Measurements from ENCODE around the gene SELENBP1.

SELENBP1 gene

GRCh38 chr1:151369621-151370048, 2.9 kb downstream of the SELENBP1 start:
- no peak for DNase-seq
- WGBS (ENCODE audit: insufficient coverage) = 99% methylated on average over 11 of the region's 15 CpGs
- Histone ChIP-seq H3K4me3 (ENCODE audit: control insufficient read depth in 1 of 7, extremely low read depth in 1 of 7, insufficient read depth in 4 of 7, low read depth in 2 of 7, low read length in 6 of 7) (no peak overlapping the region), H3K27ac (ENCODE audit: insufficient read depth in 1 of 2, low read depth in 1 of 2, low read length in 2 of 2, poor library complexity in 1 of 2, severe bottlenecking in 2 of 2) (no peak overlapping the region), H3K4me1 (ENCODE audit: control extremely low read depth in 1 of 4, control insufficient read depth in 4 of 4, insufficient read depth in 4 of 4, low read length in 3 of 4) (peaks cover 0 to 27% (median 20%) of the 10 kb centered on the region in 4 experiments), H3K9me3 (ENCODE audit: control extremely low read depth in 1 of 5, control insufficient read depth in 4 of 5, insufficient read depth in 2 of 5, low read depth in 1 of 5, low read length in 4 of 5) (no peaks in the 10 kb centered on the region), H3K27me3 (replicated peaks in 2 of 5; ENCODE audit: control insufficient read depth in 4 of 5, insufficient read depth in 5 of 5, low read length in 4 of 5) (no peaks in the 10 kb centered on the region), H3K36me3 (ENCODE audit: control insufficient read depth in 4 of 4, insufficient read depth in 4 of 4, low read length in 3 of 4) (no peaks in the 10 kb centered on the region)
- CTCF ChIA-PET = interaction anchor here (1.2 to 7.4 kb wide), 3 partner anchors 13 to 28 kb away, joined by 3 to 39 read pairs (median 3); no protein-coding TSS in a partner anchor
- POLR2A ChIA-PET = no interaction called here

GRCh38 chr1:151369302-151369610, 3.2 kb downstream of the SELENBP1 start:
- WGBS (ENCODE audit: insufficient coverage) = 98% methylated on average over 6 of the region's 7 CpGs
- Histone ChIP-seq H3K36me3 (ENCODE audit: control insufficient read depth in 4 of 4, insufficient read depth in 4 of 4, low read length in 3 of 4) (no peaks in the 10 kb centered on the region), H3K4me1 (ENCODE audit: control extremely low read depth in 1 of 4, control insufficient read depth in 4 of 4, insufficient read depth in 4 of 4, low read length in 3 of 4) (peaks cover 0 to 27% (median 20%) of the 10 kb centered on the region in 4 experiments), H3K4me3 (ENCODE audit: control insufficient read depth in 1 of 7, extremely low read depth in 1 of 7, insufficient read depth in 4 of 7, low read depth in 2 of 7, low read length in 6 of 7) (no peak overlapping the region), H3K27me3 (replicated peaks in 2 of 5; ENCODE audit: control insufficient read depth in 4 of 5, insufficient read depth in 5 of 5, low read length in 4 of 5) (no peaks in the 10 kb centered on the region), H3K27ac (ENCODE audit: insufficient read depth in 1 of 2, low read depth in 1 of 2, low read length in 2 of 2, poor library complexity in 1 of 2, severe bottlenecking in 2 of 2) (no peak overlapping the region), H3K9me3 (ENCODE audit: control extremely low read depth in 1 of 5, control insufficient read depth in 4 of 5, insufficient read depth in 2 of 5, low read depth in 1 of 5, low read length in 4 of 5) (no peaks in the 10 kb centered on the region)
- DNase-seq = no peak
- ChIA-PET CTCF (interaction anchor here (0.9 to 7.4 kb wide), 5 partner anchors 11 to 28 kb away, joined by 3 to 39 read pairs (median 3); no protein-coding TSS in a partner anchor), POLR2A (no interaction called here)

- POLR2A ChIA-PET = no interaction called here
- no peaks in the 10 kb centered on the region for H3K9me3 ChIP-seq (ENCODE audit: control extremely low read depth in 1 of 5, control insufficient read depth in 4 of 5, insufficient read depth in 2 of 5, low read depth in 1 of 5, low read length in 4 of 5)
- DNase-seq = no peak
- CTCF ChIA-PET = interaction anchor here (0.9 to 7.4 kb wide), 5 partner anchors 11 to 29 kb away, joined by 3 to 39 read pairs (median 3); no protein-coding TSS in a partner anchor
- H3K4me3 ChIP-seq (ENCODE audit: control insufficient read depth in 1 of 7, extremely low read depth in 1 of 7, insufficient read depth in 4 of 7, low read depth in 2 of 7, low read length in 6 of 7) = no peak overlapping the region
- H3K27ac ChIP-seq (ENCODE audit: insufficient read depth in 1 of 2, low read depth in 1 of 2, low read length in 2 of 2, poor library complexity in 1 of 2, severe bottlenecking in 2 of 2) = no peak overlapping the region
- no peaks in the 10 kb centered on the region for H3K36me3 ChIP-seq (ENCODE audit: control insufficient read depth in 4 of 4, insufficient read depth in 4 of 4, low read length in 3 of 4)
- no peaks in the 10 kb centered on the region for H3K27me3 ChIP-seq (replicated peaks in 2 of 5; ENCODE audit: control insufficient read depth in 4 of 5, insufficient read depth in 5 of 5, low read length in 4 of 5)
- 96% methylated on average over 16 of the region's 20 CpGs for WGBS (ENCODE audit: insufficient coverage)
- H3K4me1 ChIP-seq (ENCODE audit: control extremely low read depth in 1 of 4, control insufficient read depth in 4 of 4, insufficient read depth in 4 of 4, low read length in 3 of 4) = peaks cover 0 to 27% (median 18%) of the 10 kb centered on the region in 4 experiments
These were observed 3.9 kb downstream of the SELENBP1 start for GRCh38 chr1:151368393-151369301.

GRCh38 chr1:151367658-151368392, 4.7 kb downstream of the SELENBP1 start:
- ChIA-PET POLR2A (interaction anchor here (0.6 kb wide), 1 partner anchor 15 kb away, joined by 3 read pairs; no protein-coding TSS in a partner anchor), CTCF (interaction anchor here (1.8 to 7.4 kb wide), 2 partner anchors 17 to 27 kb away, joined by 7 to 39 read pairs; no protein-coding TSS in a partner anchor)
- no peaks in the 10 kb centered on the region for H3K36me3 ChIP-seq (ENCODE audit: control insufficient read depth in 4 of 4, insufficient read depth in 4 of 4, low read length in 3 of 4)
- 96% methylated on average over 7 of the region's 8 CpGs for WGBS (ENCODE audit: insufficient coverage)
- no peaks in the 10 kb centered on the region for H3K27me3 ChIP-seq (replicated peaks in 2 of 5; ENCODE audit: control insufficient read depth in 4 of 5, insufficient read depth in 5 of 5, low read length in 4 of 5)
- DNase-seq = no peak
- no peak overlapping the region for H3K27ac ChIP-seq (ENCODE audit: insufficient read depth in 1 of 2, low read depth in 1 of 2, low read length in 2 of 2, poor library complexity in 1 of 2, severe bottlenecking in 2 of 2)
- H3K4me1 ChIP-seq (ENCODE audit: control extremely low read depth in 1 of 4, control insufficient read depth in 4 of 4, insufficient read depth in 4 of 4, low read length in 3 of 4) = peaks cover 0 to 27% (median 17%) of the 10 kb centered on the region in 4 experiments
- H3K9me3 ChIP-seq (ENCODE audit: control extremely low read depth in 1 of 5, control insufficient read depth in 4 of 5, insufficient read depth in 2 of 5, low read depth in 1 of 5, low read length in 4 of 5) = peaks cover 0 to 2% (median 1%) of the 10 kb centered on the region in 5 experiments
- H3K4me3 ChIP-seq (ENCODE audit: control insufficient read depth in 1 of 7, extremely low read depth in 1 of 7, insufficient read depth in 4 of 7, low read depth in 2 of 7, low read length in 6 of 7) = no peak overlapping the region

- Histone ChIP-seq H3K4me1 (ENCODE audit: control extremely low read depth in 1 of 4, control insufficient read depth in 4 of 4, insufficient read depth in 4 of 4, low read length in 3 of 4) (peaks cover 0 to 8% (median 6%) of the 10 kb centered on the region in 4 experiments), H3K27ac (ENCODE audit: insufficient read depth in 1 of 2, low read depth in 1 of 2, low read length in 2 of 2, poor library complexity in 1 of 2, severe bottlenecking in 2 of 2) (no peak overlapping the region), H3K9me3 (ENCODE audit: control extremely low read depth in 1 of 5, control insufficient read depth in 4 of 5, insufficient read depth in 2 of 5, low read depth in 1 of 5, low read length in 4 of 5) (peaks cover 0 to 10% (median 6%) of the 10 kb centered on the region in 5 experiments), H3K27me3 (replicated peaks in 2 of 5; ENCODE audit: control insufficient read depth in 4 of 5, insufficient read depth in 5 of 5, low read length in 4 of 5) (no peaks in the 10 kb centered on the region), H3K36me3 (ENCODE audit: control insufficient read depth in 4 of 4, insufficient read depth in 4 of 4, low read length in 3 of 4) (no peaks in the 10 kb centered on the region), H3K4me3 (ENCODE audit: control insufficient read depth in 1 of 7, extremely low read depth in 1 of 7, insufficient read depth in 4 of 7, low read depth in 2 of 7, low read length in 6 of 7) (no peak overlapping the region)
- DNase-seq = no peak
- ChIA-PET CTCF (interaction anchor here (1.0 to 7.4 kb wide), 3 partner anchors 10 to 38 kb away, joined by 3 to 39 read pairs (median 3); partner anchors contain the start of gene PI4KB), POLR2A (no interaction called here)
- 100% methylated on average over 3 of the region's 4 CpGs for WGBS (ENCODE audit: insufficient coverage)
These were observed 7.5 kb downstream of the SELENBP1 start for GRCh38 chr1:151364996-151365395.

GRCh38 chr1:151362308-151363155, 10.0 kb downstream of the SELENBP1 start:
- peaks cover 0 to 10% (median 6%) of the 10 kb centered on the region in 5 experiments for H3K9me3 ChIP-seq (ENCODE audit: control extremely low read depth in 1 of 5, control insufficient read depth in 4 of 5, insufficient read depth in 2 of 5, low read depth in 1 of 5, low read length in 4 of 5)
- 100% methylated on average over 2 of the region's 3 CpGs for WGBS (ENCODE audit: insufficient coverage)
- H3K4me3 ChIP-seq (ENCODE audit: control insufficient read depth in 1 of 7, extremely low read depth in 1 of 7, insufficient read depth in 4 of 7, low read depth in 2 of 7, low read length in 6 of 7) = no peak overlapping the region
- H3K27ac ChIP-seq (ENCODE audit: insufficient read depth in 1 of 2, low read depth in 1 of 2, low read length in 2 of 2, poor library complexity in 1 of 2, severe bottlenecking in 2 of 2) = no peak overlapping the region
- no peaks in the 10 kb centered on the region for H3K4me1 ChIP-seq (ENCODE audit: control extremely low read depth in 1 of 4, control insufficient read depth in 4 of 4, insufficient read depth in 4 of 4, low read length in 3 of 4)
- no peak for DNase-seq
- CTCF ChIA-PET = no interaction called here
- no peaks in the 10 kb centered on the region for H3K27me3 ChIP-seq (replicated peaks in 2 of 5; ENCODE audit: control insufficient read depth in 4 of 5, insufficient read depth in 5 of 5, low read length in 4 of 5)
- POLR2A ChIA-PET = no interaction called here
- no peaks in the 10 kb centered on the region for H3K36me3 ChIP-seq (ENCODE audit: control insufficient read depth in 4 of 4, insufficient read depth in 4 of 4, low read length in 3 of 4)

All from common myeloid progenitor, CD34-positive (primary cell).